OCI-LY1 (cell line): ENCODE measurements around the gene SKP1.

ENCODE experiments used
- H2AFZ ChIP-seq: fragments of 200-600 bp; sonication (generic), shearing (Covaris generic); 2 replicates; pipeline ENCODE4 v1.6.0; 2014; ENCODE audit warnings: antibody characterized with exemption, mild to moderate bottlenecking, low read length
- H3F3A ChIP-seq: fragments of 200-600 bp; sonication (generic), shearing (Covaris generic); 2 replicates; pipeline ENCODE4 v1.6.0; 2014; ENCODE audit warnings: mild to moderate bottlenecking, antibody characterized with exemption, low read length, moderate library complexity; ENCODE audit not compliant: insufficient read depth
- H3K27ac ChIP-seq: fragments of 200-600 bp; sonication (generic); 2 replicates; pipeline ENCODE4 v1.5.1; 2014; ENCODE audit warnings: low read length, mixed run types, mild to moderate bottlenecking, low read depth; ENCODE audit not compliant: poor library complexity, severe bottlenecking
- H3K27me3 ChIP-seq: fragments of 200-600 bp; sonication (generic); 2 replicates; pipeline ENCODE4 v1.6.0; 2014; ENCODE audit warnings: antibody characterized with exemption, mild to moderate bottlenecking, low read length, moderate library complexity; ENCODE audit not compliant: insufficient read depth
- H3K36me3 ChIP-seq: fragments of 200-600 bp; sonication (generic); 2 replicates; pipeline ENCODE4 v1.6.1; 2014; ENCODE audit warnings: mild to moderate bottlenecking, antibody characterized with exemption, low read length, moderate library complexity, mixed read lengths; ENCODE audit not compliant: insufficient read depth
- H3K4me1 ChIP-seq: fragments of 200-600 bp; sonication (generic); 2 replicates; pipeline ENCODE4 v1.5.1; 2014; ENCODE audit warnings: mild to moderate bottlenecking, low read length, moderate library complexity; ENCODE audit not compliant: insufficient read depth, severe bottlenecking
- H3K4me2 ChIP-seq: fragments of 200-600 bp; sonication (generic), shearing (Covaris generic); 2 replicates; pipeline ENCODE4 v1.6.1; 2014; ENCODE audit warnings: low read length
- H3K4me3 ChIP-seq: fragments of 200-600 bp; sonication (generic); 2 replicates; pipeline ENCODE4 v1.5.1; 2014; ENCODE audit warnings: low read length, low read depth, mild to moderate bottlenecking, mixed read lengths; ENCODE audit not compliant: poor library complexity, severe bottlenecking
- H3K79me2 ChIP-seq: fragments of 200-600 bp; shearing (Covaris generic); 2 replicates; pipeline ENCODE4 v1.6.1; 2016; ENCODE audit warnings: mixed run types, low read length, mixed read lengths; ENCODE audit not compliant: insufficient read depth
- H3K9ac ChIP-seq: fragments of 200-600 bp; sonication (generic), shearing (Covaris generic); 2 replicates; pipeline ENCODE4 v1.6.1; 2014; ENCODE audit warnings: mild to moderate bottlenecking, low read length, mixed read lengths
- H3K9me2 ChIP-seq: fragments of 200-600 bp; sonication (generic), shearing (Covaris generic); 2 replicates; pipeline ENCODE4 v1.6.1; 2014; ENCODE audit warnings: low read depth, mild to moderate bottlenecking, low read length, mixed read lengths
- H3K9me3 ChIP-seq: fragments of 200-600 bp; shearing (Covaris generic); 2 replicates; pipeline ENCODE4 v1.6.1; 2014; ENCODE audit warnings: low read length, mixed read lengths
- H4K20me1 ChIP-seq: fragments of 200-600 bp; sonication (generic), shearing (Covaris generic); 2 replicates; pipeline ENCODE4 v1.6.0; 2016; ENCODE audit warnings: mild to moderate bottlenecking, low read length; ENCODE audit not compliant: insufficient read depth
- CTCF ChIP-seq: fragments of 200-600 bp; sonication (generic), shearing (Covaris generic); IDR thresholded peaks from 2 replicates; pipeline ENCODE4 v1.5.1; 2017; ENCODE audit warnings: mild to moderate bottlenecking, antibody characterized with exemption, low read length, moderate library complexity, mixed read lengths
- EZH2 ChIP-seq: fragments of 200-600 bp; sonication (generic), shearing (Covaris generic); IDR thresholded peaks from 2 replicates; pipeline ENCODE4 v1.8.0; 2017; ENCODE audit warnings: borderline replicate concordance, mixed run types, mild to moderate bottlenecking, antibody characterized with exemption, low read length, moderate library complexity, mixed read lengths

SKP1 gene

DNA sequence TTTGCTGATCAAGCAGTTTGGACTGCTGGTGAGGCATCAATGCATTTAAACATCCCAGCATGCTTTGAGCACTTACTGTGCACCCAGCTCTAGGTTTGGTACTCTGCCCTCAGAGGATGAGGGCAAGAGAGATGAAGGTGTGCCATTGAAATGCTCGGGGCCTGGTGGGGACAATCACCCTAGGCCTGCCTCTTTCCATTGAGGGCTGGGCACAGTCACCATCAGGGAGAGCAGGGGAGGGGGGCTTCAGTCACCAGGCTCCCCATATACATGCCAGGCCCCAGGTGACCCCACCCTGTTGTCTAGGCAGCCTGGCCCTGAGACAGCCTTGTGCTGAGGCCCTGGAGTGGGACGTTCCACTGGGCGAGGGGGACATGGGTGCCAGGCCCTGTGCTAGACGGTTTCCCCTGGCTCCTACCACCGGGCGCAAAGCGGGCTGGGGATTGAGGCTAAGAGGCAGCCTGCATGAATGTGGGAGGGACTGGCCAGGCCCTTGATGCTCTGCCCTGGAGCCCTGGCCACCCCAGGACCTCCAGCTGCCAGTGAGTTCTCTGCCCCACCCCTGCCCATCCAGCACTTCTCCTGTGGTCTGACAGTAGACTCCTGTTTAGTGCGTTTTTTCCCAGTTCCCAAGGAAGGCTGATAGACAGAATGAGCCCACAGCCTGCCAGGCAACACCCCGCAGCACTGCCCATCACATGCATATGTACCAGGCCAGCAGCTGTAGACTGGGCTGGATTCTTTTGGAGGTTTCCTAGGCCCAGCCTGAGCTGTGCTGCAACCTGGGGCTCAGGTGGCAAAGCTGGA, 43.4 kb downstream of the SKP1 start:
- Histone ChIP-seq H3K9ac (no peak overlapping the region), H4K20me1 (no peaks in the 10 kb centered on the region), H3K4me3 (no peak overlapping the region), H3K27me3 (no peaks in the 10 kb centered on the region), H3K79me2 (no peaks in the 10 kb centered on the region), H3K4me1 (peaks cover 12% of the 10 kb centered on the region), H3F3A (no peaks in the 10 kb centered on the region), H3K4me2 (no peak overlapping the region), H3K9me2 (no peaks in the 10 kb centered on the region), H3K36me3 (peaks cover 9% of the 10 kb centered on the region; the same call in 1 of the 2 replicates), H2AFZ (no peak overlapping the region), H3K9me3 (no peaks in the 10 kb centered on the region), H3K27ac (peak overlapping the region; percentile 27)
- TF ChIP-seq CTCF, result no peak
- no peak for TF ChIP-seq EZH2

DNA sequence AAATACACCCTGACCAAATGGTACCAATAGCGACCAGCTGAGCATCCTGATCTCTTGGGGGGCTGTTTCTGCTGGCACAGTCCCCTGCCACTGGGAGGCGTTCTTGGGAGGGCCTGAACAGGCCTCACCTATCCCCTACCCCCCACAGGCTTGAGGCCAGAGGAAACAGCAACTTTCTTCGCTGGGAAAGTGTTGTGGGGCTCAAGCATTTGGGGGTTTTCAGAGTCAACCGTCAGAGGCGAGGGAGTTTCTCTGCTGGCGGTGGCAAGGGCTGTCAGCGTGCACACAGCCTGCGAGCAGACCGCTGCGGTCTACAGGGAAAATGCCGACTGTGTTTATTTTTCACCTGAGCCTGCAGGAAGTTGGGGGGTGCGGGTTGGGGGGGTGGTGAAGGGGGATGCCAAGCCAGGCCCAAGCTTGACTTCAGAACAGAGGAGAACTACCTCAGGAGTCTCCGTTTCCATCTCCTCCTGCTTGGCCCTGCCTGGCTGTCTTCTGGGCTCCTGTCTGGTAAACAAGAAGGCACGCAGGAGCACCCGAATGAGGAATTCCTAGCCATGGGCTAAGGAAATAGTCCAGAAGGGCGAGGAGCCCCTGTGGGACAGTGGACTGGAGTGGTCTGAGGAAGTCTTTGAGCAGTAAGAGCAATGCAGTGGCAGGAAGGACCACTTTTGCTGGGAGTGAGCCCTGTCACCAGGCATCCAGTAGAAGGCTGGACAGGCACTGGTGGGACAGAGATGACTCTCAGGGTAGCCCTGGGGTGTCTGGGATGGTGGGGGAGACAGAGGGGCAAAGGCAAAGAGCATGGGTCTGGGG, 44.2 kb downstream of the SKP1 start:
- Histone ChIP-seq H3K4me1 (peaks cover 12% of the 10 kb centered on the region), H3K4me3 (no peak overlapping the region), H3K79me2 (no peaks in the 10 kb centered on the region), H3K9me3 (no peaks in the 10 kb centered on the region), H3K9me2 (no peaks in the 10 kb centered on the region), H2AFZ (no peak overlapping the region), H3K27ac (peak overlapping the region; percentile 27), H3K9ac (no peak overlapping the region), H3K4me2 (no peak overlapping the region; the same call in 1 of the 2 replicates), H4K20me1 (no peaks in the 10 kb centered on the region), H3K27me3 (no peaks in the 10 kb centered on the region), H3F3A (no peaks in the 10 kb centered on the region), H3K36me3 (peaks cover 9% of the 10 kb centered on the region; the same call in 1 of the 2 replicates)
- TF ChIP-seq CTCF (peak; percentile 60), EZH2 (no peak)

GRCh38 chr5:134131578-134132350, 45.0 kb downstream of the SKP1 start:
- Histone ChIP-seq H4K20me1 (no peaks in the 10 kb centered on the region), H2AFZ (no peak overlapping the region), H3K4me2 (no peak overlapping the region), H3K27me3 (no peaks in the 10 kb centered on the region), H3K9me3 (no peaks in the 10 kb centered on the region), H3K4me3 (no peak overlapping the region), H3K9me2 (no peaks in the 10 kb centered on the region), H3K9ac (no peak overlapping the region), H3F3A (no peaks in the 10 kb centered on the region), H3K4me1 (peaks cover 12% of the 10 kb centered on the region), H3K79me2 (no peaks in the 10 kb centered on the region), H3K27ac (no peak overlapping the region), H3K36me3 (peaks cover 9% of the 10 kb centered on the region; the same call in 1 of the 2 replicates)
- TF ChIP-seq CTCF (no peak), EZH2 (no peak)
